Measurements from ENCODE around the gene SEC14L3. TPM values are rescaled to one million over a fixed set of nuclear protein-coding genes. Genes with fewer than 3 reads are reported as not detected.

Gene SEC14L3
- total RNA-seq, 1 experiment from 2014 or later = not detected

DNA sequence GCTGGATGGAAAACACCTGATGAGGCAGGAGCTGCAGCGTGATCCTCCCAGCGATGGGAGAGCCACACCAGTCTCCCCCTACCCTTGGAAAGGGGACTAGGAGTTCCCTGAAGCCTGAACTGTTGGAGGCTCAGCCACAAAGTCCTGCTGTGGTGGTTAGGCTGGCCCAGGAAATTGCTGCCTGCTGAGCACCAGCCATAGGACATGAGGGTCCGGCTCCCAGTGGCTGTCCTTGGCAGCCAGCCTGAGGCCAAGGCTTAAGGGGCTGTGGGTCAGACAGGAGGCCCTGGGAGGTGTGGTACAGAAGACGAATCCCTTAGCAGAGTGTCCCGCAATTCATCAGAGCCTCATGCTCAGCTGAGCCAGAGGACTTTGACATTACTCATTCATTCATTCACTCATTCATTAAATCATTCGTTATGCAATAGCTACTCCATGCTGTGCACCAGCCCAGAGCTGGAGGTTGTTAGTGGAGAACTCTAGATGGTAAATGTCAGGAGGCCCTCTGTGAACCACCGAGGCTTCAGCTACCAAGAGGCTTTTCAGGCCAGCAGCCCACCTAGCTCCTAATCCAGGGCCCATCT is 48.1 kb upstream of the SEC14L3 start:
- H3K36me3 Mint-ChIP-seq (ENCODE audit: insufficient read depth in 1 of 3, low read depth in 3 of 3) = no peaks in the 10 kb centered on the region
- WGBS (ENCODE audit: extremely low coverage, insufficient read length, low lambda C conversion rate) = no CpG with 5 or more reads among the region's 7 CpGs
- peaks cover 5% of the 10 kb centered on the region for H3K27me3 Mint-ChIP-seq (ENCODE audit: low read depth)
- H3K4me3 Mint-ChIP-seq = no peak overlapping the region
- Histone ChIP-seq H3K79me1 (ENCODE audit: insufficient read depth, low read depth, low read length, poor library complexity, severe bottlenecking) (no peaks in the 10 kb centered on the region), H3K79me2 (ENCODE audit: insufficient read depth, low read length) (no peaks in the 10 kb centered on the region), H2BK120ac (ENCODE audit: low read depth, low read length, poor library complexity, severe bottlenecking) (no peak overlapping the region), H3K4me1 (ENCODE audit: insufficient read depth, low read length) (no peaks in the 10 kb centered on the region), H3K27me3 (ENCODE audit: insufficient read depth, low read length) (no peaks in the 10 kb centered on the region), H3K56ac (ENCODE audit: insufficient read length, low read depth, low read length) (no peak overlapping the region), H3K18ac (ENCODE audit: insufficient read length, low read depth, low read length) (no peak overlapping the region), H3K4me2 (ENCODE audit: insufficient read depth, insufficient read length, low read length) (no peak overlapping the region), H3K14ac (ENCODE audit: insufficient read depth, low read length) (no peak overlapping the region), H3T11ph (ENCODE audit: low read length) (no peak overlapping the region), H2BK12ac (ENCODE audit: insufficient read length, low read depth, low read length) (no peak overlapping the region), H3K23me2 (ENCODE audit: insufficient read length, low read depth, low read length, poor library complexity, severe bottlenecking) (no peaks in the 10 kb centered on the region), H3K27ac (ENCODE audit: insufficient read length, low read depth, low read length) (no peak overlapping the region), H3K9ac (ENCODE audit: extremely low read depth, insufficient read length, low read length) (no peak overlapping the region), H2BK20ac (ENCODE audit: low read depth, low read length, poor library complexity, severe bottlenecking) (no peak overlapping the region), H4K91ac (ENCODE audit: insufficient read length, low read depth, low read length) (no peak overlapping the region), H3K4ac (ENCODE audit: low read depth, low read length) (no peak overlapping the region), H4K20me1 (ENCODE audit: control insufficient read depth, insufficient read depth, insufficient read length) (no peaks in the 10 kb centered on the region), H4K8ac (replicated peaks; ENCODE audit: insufficient read length, low read depth, low read length) (no peak overlapping the region), H2BK5ac (ENCODE audit: insufficient read length, low read length) (no peak overlapping the region), H3K9me3 (ENCODE audit: control insufficient read depth, low read depth, low read length) (no peaks in the 10 kb centered on the region), H2BK15ac (ENCODE audit: low read depth, low read length) (no peak overlapping the region), H2AFZ (ENCODE audit: low read length) (no peak overlapping the region), H4K5ac (ENCODE audit: insufficient read length, low read depth, low read length) (no peak overlapping the region), H2AK5ac (ENCODE audit: insufficient read length, low read length) (no peak overlapping the region), H3K23ac (ENCODE audit: insufficient read length, low read depth, low read length) (no peak overlapping the region)
- H3K9me3 Mint-ChIP-seq = no peaks in the 10 kb centered on the region
- TF ChIP-seq, protein P1, sequence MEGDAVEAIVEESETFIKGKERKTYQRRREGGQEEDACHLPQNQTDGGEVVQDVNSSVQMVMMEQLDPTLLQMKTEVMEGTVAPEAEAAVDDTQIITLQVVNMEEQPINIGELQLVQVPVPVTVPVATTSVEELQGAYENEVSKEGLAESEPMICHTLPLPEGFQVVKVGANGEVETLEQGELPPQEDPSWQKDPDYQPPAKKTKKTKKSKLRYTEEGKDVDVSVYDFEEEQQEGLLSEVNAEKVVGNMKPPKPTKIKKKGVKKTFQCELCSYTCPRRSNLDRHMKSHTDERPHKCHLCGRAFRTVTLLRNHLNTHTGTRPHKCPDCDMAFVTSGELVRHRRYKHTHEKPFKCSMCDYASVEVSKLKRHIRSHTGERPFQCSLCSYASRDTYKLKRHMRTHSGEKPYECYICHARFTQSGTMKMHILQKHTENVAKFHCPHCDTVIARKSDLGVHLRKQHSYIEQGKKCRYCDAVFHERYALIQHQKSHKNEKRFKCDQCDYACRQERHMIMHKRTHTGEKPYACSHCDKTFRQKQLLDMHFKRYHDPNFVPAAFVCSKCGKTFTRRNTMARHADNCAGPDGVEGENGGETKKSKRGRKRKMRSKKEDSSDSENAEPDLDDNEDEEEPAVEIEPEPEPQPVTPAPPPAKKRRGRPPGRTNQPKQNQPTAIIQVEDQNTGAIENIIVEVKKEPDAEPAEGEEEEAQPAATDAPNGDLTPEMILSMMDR (conservative IDR thresholded peaks at IDR 0.05) = no peak
- DNase-seq = no peak
- peaks cover 0 to 2% of the 10 kb centered on the region in 2 experiments; a peak in 1 of 4 replicates for H3K4me1 Mint-ChIP-seq
- no peak overlapping the region for H3K27ac Mint-ChIP-seq

Data from H9 (cell line).